ENCODE data around the gene RELB.
A peak's percentile ranks its signal among the peaks of the same experiment; 100 is the strongest.

The RELB gene

DNA sequence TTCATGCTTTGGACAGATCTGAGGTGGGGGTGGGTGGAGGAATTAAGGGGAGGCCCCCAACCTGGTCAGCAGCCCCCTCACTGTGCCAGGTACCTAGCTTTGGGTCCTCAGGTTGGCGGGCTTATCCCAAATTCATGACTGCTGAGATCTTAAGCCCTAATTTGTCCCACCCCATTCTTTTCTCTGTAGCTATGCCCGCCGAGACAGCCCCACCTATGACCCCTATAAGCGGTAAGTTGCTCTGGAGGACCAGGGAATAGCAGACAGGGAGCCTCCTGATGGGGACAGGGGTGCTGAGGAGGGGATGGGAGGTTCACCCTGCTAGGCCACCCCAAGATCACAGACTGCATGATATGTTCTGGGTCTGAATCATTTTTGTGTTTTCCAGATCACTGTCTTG is 60.7 kb downstream of the RELB start:
- no peak for DNase-seq (ENCODE audit: low spot score)

DNA sequence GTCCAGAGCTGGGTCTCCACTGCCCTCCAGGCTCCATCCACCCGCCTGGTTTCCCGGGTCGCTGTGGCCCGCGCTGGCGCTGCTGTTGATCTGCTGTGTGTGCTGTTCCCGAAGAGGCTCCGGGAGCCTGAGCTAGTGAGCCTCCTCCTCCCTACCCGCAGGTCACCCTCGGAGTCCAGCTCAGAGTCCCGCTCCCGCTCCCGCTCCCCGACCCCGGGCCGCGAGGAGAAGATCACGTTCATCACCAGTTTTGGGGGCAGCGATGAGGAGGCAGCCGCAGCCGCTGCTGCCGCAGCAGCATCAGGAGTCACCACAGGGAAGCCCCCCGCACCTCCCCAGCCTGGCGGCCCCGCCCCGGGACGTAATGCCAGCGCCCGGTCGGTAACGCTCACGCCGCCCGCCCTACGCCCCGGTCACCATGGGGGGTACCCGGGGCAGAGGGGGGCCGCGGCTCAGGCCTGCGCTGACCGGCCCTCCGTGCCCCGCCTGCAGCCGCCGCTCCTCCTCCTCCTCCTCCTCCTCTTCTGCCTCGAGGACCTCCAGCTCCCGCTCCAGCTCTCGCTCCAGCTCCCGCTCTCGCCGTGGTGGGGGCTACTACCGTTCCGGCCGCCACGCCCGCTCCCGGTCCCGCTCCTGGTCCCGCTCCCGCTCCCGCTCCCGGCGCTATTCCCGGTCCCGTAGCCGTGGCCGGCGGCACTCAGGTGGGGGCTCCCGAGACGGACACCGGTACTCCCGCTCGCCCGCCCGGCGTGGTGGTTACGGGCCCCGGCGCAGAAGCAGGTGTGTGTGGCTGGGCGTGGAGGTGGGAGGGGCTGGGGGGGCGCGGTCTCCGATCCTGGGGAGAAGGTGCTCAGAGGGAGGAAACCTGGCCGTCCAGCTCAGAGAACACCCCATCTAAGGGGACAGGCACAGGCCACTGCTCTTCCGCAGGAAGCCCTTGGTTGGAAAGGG is 62.9 kb downstream of the RELB start:
- no peak for DNase-seq (ENCODE audit: low spot score)

DNA sequence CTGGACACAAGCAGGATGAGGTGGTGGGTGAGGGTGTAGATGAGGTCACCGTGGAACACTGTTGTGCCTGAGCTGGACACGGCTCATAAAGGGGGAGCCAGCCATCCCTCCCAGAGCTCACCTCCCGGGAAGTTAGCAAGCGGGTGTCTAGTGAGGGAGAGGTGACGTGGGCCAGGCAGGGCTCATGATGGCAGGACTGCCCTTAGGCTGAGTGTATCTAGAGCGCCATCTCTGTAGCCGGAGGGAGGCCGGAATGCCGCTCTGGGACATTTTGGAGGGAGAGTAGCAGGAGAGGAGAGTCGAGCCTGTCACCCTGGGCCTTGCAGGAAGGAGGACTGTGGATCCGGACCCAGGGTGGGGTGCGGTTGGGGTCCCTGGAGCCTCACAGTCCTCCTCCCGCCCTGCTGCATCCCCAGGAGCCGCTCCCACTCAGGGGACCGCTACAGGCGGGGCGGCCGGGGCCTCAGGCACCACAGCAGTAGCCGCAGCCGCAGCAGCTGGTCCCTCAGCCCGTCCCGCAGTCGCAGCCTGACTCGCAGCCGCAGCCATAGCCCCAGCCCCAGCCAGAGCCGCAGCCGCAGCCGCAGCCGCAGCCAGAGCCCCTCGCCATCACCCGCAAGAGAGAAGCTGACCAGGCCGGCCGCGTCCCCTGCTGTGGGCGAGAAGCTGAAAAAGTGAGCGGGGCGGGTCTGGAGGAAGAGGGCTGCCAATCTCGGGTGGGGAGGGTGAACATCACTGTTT is 65.8 kb downstream of the RELB start:
- no peak for DNase-seq (ENCODE audit: low spot score)

DNA sequence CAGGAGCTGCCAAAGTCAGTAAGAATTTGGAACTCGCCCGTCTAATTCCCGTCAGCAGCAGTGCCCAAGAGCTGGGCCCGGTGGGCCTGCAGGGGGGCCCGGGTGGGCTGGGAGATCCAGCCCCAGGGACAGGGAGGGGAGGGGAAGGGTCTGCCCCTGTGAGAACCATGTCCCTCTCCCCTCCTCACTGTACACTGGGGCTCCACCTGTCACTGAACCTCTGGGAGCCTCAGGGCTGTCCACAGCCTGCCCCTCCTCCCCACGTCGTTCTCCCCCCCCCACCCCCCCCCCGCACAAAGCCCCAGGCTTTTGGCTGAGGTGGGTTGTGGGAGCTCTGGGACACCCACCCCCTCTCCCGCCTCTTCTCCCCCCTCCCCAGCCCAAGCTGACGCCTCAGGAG is 66.8 kb downstream of the RELB start:
- DNase-seq (ENCODE audit: low spot score): no peak

DNA sequence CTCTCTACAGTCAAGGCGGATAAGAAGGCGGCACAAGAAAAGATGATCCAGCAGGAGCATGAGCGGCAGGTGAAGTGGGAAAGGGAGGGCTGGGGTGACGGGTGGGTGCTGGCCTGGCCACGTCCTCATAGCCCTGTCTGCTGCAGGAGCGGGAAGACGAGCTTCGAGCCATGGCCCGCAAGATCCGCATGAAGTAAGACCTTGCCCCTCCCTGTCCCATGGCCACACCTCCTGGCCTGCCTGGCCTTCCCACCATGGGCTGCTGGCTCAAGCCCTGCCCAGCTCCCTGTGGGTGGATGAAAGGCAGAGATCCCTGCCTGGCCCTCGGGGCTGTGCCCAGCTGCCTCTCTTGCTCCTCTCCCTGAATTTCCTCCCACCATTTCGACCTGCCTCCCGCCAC is 67.8 kb downstream of the RELB start:
- DNase-seq (ENCODE audit: low spot score): peak; percentile 60

DNA sequence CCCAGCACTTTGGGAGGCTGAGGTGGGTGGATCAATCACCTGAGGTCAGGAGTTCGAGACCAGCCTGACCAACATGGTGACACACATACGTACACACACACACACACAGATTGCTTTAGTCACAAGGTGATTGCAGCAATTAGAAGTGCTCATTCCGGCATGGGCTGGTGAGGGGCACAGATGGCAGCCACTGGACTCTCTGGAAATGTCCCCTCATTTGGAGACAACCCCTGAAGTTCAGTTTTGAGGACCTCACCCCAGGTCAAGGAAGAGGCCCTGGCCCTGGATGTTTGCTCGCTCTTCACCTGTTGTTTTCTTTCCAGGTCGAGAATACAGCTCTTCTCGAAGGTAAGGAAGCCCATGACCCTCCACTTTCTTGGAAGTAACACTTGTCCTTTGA is 69.0 kb downstream of the RELB start:
- DNase-seq (ENCODE audit: low spot score): no peak

DNA sequence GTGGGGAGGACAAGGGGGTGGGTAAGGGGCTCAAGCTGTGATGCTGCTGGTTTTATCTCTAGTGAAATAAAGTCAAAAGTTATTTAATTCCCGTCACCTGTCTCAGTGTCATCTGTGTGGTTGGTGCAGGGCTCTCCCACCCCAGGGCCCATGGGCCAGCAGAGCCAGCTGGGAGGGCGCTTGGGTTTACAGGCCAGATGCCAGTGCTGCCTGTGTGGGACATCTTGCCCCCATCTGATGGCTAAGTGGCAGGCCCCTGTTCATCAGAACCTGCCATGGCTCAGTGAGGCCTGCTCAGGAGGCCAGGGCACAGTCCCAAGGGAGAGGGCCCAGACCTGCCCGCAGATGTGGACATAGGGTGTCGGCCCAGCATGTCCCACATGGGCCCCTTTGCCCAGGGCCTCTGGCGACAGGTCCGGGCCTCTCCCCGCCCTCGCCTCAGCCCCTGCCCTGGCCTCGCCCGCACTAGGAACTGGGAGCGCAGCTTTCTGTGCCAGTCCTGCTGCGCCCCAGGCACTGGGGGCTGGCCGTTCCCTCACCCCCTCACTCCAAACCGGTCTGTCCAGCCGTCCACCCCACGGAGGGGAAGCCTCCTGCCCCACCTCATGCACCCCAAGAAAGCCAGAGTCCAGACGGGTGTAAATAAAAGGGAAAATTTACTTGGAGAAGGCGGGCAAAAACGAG is 69.7 kb downstream of the RELB start:
- DNase-seq (ENCODE audit: low spot score): no peak

DNA sequence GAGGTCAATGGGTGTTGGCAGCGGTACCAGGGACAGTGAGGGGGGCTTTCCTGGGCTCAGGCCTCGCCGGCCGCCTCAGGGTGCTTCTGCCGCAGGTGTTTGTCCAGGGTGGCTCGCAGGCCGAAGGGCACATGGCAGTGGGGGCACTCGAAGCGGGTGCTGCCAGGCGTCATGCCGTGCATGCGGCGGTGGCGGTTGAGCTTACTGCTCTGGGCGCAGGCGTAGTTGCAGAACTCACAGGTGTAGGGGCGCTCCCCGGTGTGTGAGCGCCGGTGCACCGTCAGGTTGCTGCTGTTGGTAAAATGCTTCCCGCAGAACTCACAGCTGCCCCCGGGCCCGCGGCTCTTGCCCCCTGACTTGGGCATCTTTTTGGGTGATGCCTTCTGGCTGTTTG is 70.3 kb downstream of the RELB start:
- no peak for DNase-seq (ENCODE audit: low spot score)

DNA sequence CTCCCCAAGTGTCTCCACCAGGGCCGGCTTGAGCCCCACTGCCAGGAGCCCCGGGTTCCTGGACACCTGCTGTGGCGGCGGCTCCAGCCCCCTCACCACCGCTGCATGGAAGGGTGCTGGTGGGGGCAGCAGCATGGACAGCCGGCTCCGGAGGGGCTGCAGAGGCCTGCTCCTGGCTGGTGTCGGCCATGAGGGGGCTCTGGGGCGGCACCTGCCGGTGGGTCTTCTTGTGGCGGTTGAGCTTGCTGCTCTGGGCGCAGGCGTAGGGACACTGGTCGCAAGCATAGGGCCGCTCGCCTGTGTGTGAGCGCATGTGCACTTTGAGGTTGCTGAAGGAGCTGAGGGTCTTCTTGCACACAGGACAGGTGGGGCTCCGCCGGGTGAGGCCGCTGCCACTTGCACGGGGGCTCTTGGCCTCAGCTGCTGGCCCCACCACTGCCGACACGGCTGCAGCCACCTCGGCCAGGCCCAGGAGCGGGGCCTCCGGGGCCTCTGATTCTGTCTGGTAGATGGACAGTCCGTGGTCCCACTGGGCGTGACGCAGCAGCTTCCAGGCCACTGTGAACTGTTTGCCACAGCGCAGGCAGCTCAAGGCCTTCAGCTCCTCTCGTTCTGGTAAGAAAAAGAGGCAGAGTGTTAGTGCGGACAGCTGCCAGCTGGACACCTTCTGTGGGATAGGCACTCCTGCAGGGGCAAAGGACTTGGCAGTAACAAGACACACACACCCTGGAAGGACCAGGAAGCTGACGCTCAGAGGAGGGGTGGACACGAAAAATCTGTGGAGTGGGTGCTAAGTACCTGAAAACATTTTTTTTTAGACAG is 70.9 kb downstream of the RELB start:
- no peak for DNase-seq (ENCODE audit: low spot score)

DNA sequence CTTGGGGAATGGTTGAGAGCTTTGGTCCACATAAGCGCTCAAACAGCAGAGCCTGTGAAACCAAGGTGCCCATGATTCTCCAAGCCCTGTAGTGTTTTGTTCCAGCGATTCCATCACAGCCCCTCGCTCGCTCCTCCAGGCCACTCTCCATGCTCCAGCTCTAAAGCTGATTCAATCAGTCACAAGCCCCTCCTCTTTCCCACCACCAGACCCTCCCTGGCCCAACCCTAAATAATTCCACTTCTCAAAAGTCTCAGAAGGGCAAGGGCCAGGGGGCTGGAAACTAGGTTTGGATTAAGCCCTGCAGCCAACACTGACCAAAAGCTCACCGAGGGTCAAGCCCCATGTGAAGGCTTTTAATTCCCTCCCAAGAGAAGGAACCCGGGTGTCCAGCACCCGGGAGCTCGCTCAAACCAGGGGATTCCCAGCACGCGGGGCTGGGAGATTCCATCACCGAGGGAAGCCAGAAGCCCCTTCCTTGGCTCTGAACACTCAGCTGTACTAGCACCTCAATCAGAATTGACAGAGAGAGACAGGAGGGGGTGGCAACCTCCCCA is 73.6 kb downstream of the RELB start:
- DNase-seq (ENCODE audit: low spot score): no peak

DNA sequence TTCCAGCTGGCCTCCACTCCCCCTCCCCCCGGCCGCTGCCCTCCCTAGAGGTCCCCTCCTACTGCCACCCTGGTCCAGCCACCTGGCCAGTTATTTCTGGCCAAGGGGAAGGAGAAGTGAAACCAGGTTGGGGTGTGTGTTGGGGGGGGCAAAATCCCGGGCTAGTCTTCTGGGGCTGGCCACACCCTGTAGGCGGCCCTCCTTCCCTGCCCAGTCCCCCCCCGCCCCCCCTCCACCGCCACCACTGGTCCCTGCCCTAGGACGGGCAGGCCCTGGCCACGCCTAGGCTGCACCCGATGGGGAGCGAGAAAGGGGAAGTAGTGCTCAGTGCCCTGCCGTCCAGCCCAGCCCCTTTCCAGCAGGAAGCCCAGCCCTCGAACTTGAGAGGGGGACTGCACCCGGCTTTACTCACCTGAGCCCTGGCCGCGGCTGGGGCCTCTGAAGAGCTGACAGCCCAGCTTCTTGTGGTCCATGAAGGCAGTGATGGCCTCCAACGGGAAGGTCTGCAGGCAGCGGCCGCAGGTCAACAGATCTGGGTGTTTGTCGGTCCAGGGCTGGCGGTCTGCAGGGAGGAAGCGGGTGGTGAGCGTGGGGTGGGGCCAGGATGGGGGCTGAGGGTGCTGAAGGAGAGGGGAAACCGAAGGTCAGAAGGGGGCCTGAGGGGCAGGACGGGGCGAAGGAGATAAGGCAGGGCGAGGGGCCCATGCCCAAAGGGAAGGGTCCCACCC is 74.2 kb downstream of the RELB start:
- DNase-seq (ENCODE audit: low spot score): peak; percentile 64

DNA sequence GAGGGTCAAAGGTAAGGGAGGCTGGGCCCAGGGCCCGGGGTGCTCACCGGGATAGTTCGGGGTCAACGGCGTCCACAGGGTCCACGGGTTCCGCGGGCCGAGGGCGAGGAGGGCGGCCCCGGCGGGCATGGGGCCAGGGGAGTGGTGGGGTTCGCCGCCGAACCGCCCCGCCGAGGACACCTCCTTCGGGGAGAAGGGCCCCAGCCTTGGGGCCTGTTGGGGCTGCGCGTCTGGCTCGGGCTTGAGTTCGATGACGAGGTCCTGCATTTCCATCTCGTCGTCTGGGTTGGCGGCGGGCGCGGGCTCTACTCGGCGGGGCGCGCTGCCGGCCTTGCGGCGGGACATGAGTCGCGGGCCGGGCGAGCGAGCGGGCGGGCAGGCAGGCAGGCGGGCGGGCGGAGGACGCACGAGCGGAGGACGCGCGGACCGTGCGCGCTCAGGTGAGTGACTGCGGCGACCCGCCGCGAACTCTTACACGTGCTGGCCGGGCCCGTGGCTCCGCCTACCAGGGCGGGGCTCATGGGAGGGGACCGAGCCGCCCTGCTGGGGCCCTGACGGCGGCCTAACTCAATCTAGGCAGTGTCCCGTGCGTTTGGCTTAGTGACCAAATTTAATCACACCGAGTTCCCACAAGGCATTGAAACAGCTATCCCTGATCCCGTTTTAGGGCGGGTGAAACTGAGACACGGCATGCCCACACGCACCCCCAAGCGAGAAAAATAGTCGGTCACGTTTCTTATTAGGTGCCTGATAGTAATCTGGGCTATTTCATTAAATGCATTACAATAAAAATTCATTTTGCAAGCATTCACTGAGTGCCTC is 75.0 kb downstream of the RELB start, which contains the start of gene ZNF296:
TSS of gene ZNF296 (minus strand) at position 450 of the 822 bp plus-strand sequence. CDS start at position 345, 105 bp downstream.
- DNase-seq (ENCODE audit: low spot score): peak; percentile 79

DNA sequence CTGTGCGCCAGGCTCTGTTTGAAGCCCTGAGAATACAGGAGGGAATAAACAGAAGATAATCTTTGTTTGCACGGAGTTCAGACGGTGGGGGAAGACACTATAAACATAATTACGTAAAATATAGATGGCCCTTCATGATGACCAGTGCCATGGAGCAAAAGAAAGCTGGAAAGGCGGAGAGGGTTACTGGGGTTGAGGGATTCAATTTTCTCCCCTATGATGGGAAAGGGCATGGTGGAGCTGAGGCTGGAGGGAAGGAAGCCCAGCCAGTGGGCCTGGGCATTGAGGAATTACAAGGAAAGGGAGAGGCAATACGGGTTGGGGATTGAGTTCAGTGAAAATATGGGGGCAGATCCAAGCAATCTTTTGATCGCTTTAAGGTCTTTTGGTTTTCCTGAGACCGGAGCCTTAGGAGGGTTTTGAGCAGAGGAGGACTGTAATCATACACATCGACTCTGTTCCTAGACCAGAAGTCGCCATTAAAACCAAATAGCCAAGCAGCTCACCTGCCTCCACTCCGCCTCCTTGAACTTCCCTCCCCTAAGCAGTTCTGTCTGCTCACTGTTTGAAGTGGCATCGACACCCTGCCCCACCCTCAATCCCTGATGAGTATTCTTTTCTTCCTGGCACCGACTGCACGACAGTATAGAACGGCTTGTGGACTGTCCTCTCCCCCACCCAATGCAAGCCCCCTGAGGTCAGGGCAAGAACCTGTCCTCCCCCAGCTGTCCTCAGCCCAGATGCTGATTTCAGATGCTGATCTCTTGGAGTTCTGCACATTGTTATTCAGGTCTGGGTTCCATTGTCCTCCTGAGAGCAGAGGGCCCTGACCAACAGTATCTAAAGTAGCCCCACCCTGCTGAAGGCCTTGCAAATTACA is 75.8 kb downstream of the RELB start:
- no peak for DNase-seq (ENCODE audit: low spot score)

DNA sequence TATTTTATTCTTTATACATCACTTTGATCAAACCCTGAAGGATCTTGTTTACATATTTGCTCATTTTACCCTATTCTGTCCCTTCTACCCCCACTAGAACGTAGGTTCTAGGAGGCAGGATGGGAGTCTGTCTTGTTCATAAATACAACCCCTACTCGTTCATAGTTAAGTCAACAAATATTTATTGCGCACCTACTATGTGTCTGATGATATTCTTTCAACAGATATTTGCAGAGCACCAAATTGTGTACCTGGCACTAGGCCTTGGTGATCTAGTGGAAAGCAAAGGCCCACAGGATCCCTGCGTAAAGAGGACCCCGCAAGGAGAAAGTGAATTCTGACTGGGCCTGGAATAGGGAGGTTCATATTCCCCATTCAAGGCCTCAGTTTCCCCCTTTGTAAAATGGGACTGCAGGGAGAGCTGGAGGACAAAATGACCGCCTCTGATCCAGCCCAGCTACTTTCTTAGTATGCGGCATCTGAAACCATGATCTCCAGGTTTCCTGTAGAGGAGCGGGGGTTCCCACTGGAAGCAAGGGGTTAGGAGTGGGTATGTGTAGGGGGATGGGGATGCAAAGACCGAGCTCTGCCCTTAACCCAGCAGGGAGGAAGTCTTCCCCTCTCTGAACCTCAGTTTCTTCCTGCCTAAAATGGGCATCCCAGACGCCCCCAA is 77.3 kb downstream of the RELB start:
- no peak for DNase-seq (ENCODE audit: low spot score)

DNA sequence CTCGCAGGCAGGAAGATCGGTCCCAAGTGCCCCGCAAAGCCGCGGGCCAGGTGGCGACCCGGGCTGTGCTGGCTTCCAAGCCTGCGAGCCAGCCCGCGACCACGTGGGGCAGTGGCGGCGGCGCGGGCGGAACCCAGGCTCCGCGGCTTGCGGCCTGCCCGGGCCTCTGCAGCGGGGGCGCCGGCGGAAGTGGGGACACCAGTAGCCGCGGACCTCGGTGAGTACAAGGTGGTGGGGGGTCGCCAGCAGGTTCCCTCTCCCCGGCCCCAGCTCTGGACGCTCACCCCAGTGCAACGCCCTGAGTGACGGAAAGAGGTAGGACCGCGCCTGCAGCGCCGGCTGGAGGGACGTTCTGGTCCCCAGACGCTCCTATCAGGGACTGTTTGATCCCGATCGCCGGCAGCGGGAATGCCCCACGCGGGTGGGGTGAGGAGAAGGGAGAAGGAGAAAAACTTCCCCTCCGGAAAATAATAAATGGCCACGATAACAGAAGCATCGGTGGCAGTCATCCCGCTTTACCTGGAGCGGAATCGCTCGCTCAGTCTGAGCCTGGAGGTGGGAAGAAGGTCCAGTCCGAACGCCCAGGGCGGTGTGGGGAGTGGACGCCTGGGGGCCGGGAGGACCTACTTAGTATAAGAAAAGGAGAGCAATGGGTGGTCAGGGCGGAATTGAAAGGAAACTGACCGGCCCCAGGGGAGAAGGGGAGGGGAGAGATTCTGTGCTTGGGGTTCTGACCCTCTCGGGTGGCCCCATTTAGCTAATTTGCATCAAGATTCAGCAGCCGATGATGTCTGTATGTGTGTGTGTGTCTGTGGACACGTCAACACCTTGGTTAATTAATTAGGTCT is 78.0 kb downstream of the RELB start, which contains the start of gene GEMIN7:
TSS of gene GEMIN7 (plus strand) at position 198 of the 848 bp plus-strand sequence. CDS start 10,855 bp downstream, outside the sequence.
- DNase-seq (ENCODE audit: low spot score): peak; percentile 92

DNA sequence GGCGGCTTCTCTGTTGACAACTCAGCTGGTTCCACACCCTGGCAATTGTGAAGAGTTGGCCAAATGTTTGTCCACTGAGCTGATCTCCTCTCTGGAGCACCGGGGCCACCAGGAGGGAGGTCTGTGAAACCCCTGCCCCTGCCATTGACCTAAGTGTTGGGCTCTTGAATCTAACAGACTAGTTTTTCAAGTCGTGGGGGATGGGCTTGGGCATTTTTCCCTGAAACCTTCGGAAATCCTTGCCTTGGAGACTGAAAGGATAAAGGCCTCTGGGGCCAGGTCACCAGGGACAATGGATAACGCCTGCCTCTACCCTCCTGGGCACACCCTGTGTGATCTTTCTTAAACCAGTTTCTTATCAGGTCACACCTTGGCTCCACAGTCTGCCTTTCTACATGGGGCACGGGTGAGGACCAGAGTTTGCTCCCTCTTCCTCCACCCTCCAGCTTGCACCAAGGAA is 78.7 kb downstream of the RELB start:
- DNase-seq (ENCODE audit: low spot score): no peak

DNA sequence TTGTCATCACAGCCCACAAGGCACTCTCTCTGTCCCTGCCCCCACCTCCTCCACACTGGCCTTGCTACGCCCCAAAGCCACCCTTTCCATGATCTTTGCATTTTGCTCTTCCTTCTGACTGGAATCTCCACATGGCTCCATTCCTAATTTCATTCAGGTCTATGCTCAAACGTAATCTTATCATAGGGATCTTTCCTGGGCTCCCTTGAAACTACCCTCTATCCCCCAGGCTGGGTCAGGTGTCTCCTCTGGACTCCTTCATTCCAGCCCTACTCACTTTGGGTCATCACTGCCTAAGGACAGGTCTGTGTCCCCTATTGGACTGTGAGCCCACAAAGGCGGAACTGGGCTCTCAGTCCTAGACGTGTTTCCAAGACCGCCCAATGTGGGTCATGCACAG is 80.9 kb downstream of the RELB start:
- no peak for DNase-seq (ENCODE audit: low spot score)
